K562 (cell line): ENCODE results near the gene PRDM11. TPM values are rescaled to one million over a fixed set of nuclear protein-coding genes. Genes with fewer than 3 reads are reported as not detected.

Experiments
- ATAC-seq: fragments of 200-7000 bp; cut with Tn5 transposase; 3 replicates; pipeline ENCODE4 v1.9.1; 2020; ENCODE audit warnings: moderate library complexity
- BruUV-seq: library from RNA; stranded (reverse); fragments of 400-500 nt; replicated peaks from 2 replicates; lab custom pipeline; 2021; lab: Mats Ljungman, UMichigan
- CTCF ChIA-PET: fragments of 300-600 bp; formaldehyde crosslinking; extraction: SDS; loops from one replicate; lab custom pipeline; 2021; ENCODE audit warnings: low intra/inter-chr PET ratio; lab: Yijun Ruan, JAX
- POLR2A ChIA-PET: fragments of 300-600, 350-650 bp; sonication (Branson Sonifier 250); formaldehyde crosslinking; extraction: SDS; loops from one replicate; lab custom pipeline; 2021; ENCODE audit warnings: antibody characterized with exemption, inconsistent platforms; lab: Yijun Ruan, JAX
- DNase-seq, 4 experiments: peaks; one replicate each; pipeline versions ENCODE4 v3.0.0 to v3.0.0-alpha.2; 2011 to 2018; ENCODE audit warnings: low spot score in 3 of 4, mixed read lengths in 3 of 4; ENCODE audit errors: extremely low read depth in 1 of 4
- FAIRE-seq: peaks from 2 replicates; lab custom pipeline; 2011; peaks lifted over from hg19 to GRCh38; lab: Jason Lieb, UNC
- H2AFZ ChIP-seq: 2 replicates; pipeline ENCODE4 v1.6.0; 2011; ENCODE audit warnings: low read depth, low read length, control low read depth, inconsistent platforms
- H3K27ac ChIP-seq: fragments of 200-600 bp; 3 replicates; pipeline ENCODE4 v1.8.0; 2011; ENCODE audit warnings: low read depth, mild to moderate bottlenecking, control low read depth, inconsistent platforms, low read length, moderate library complexity, mixed read lengths; ENCODE audit errors: extremely low read depth
- H3K27me3 ChIP-seq, 2 experiments: fragments of 300-600 bp in 1 of 2; 2 replicates in 1 of 2; 3 replicates in 1 of 2; pipeline versions ENCODE4 v1.6.0 to v1.8.0; 2011; ENCODE audit warnings: inconsistent platforms in 2 of 2, low read length in 2 of 2, mild to moderate bottlenecking in 1 of 2, mixed read lengths in 1 of 2, moderate library complexity in 1 of 2; ENCODE audit not compliant: control insufficient read depth in 2 of 2, insufficient read depth in 2 of 2
- H3K36me3 ChIP-seq: fragments of 300-600 bp; 3 replicates; pipeline ENCODE4 v1.8.0; 2011; ENCODE audit warnings: mild to moderate bottlenecking, low read length, inconsistent platforms; ENCODE audit not compliant: control insufficient read depth, insufficient read depth
- H3K4me1 ChIP-seq, 2 experiments: fragments of 200-600 bp in 1 of 2; replicated peaks in 1 of 2; 2 replicates in 1 of 2; 3 replicates in 1 of 2; pipeline versions ENCODE4 v1.5.1 to v1.8.0; 2011; ENCODE audit warnings: inconsistent platforms in 2 of 2, low read length in 2 of 2, mild to moderate bottlenecking in 1 of 2, mixed read lengths in 1 of 2, moderate library complexity in 1 of 2; ENCODE audit not compliant: control insufficient read depth in 2 of 2, insufficient read depth in 2 of 2
- H3K4me2 ChIP-seq: 2 replicates; pipeline ENCODE4 v1.6.1; 2011; ENCODE audit warnings: low read length, control low read depth, inconsistent platforms, mixed read lengths; ENCODE audit not compliant: insufficient read depth
- H3K4me3 ChIP-seq: fragments of 200-600 bp; sonication (generic), shearing (Covaris generic); 2 replicates; pipeline ENCODE4 v1.5.1; 2016; ENCODE audit warnings: control low read depth, inconsistent platforms
- H3K79me2 ChIP-seq: fragments of 200-600 bp; 3 replicates; pipeline ENCODE4 v1.8.0; 2011; ENCODE audit warnings: low read length, inconsistent platforms; ENCODE audit not compliant: control insufficient read depth, insufficient read depth
- H3K9ac ChIP-seq, 2 experiments: 2 replicates each; pipeline versions ENCODE4 v1.6.0 to v1.6.1; 2011; ENCODE audit warnings: low read depth in 2 of 2, low read length in 2 of 2, control low read depth in 1 of 2, inconsistent platforms in 1 of 2, mild to moderate bottlenecking in 1 of 2, mixed read lengths in 1 of 2; ENCODE audit not compliant: insufficient read depth in 1 of 2
- H3K9me1 ChIP-seq: one replicate; pipeline ENCODE4 v1.6.0; 2011; ENCODE audit warnings: inconsistent platforms, mild to moderate bottlenecking, low read length, moderate library complexity; ENCODE audit not compliant: control insufficient read depth, insufficient read depth
- H3K9me3 ChIP-seq: replicated peaks from 2 replicates; pipeline ENCODE4 v1.5.1; 2011; ENCODE audit warnings: low read depth, low read length, inconsistent platforms; ENCODE audit not compliant: control insufficient read depth, insufficient read depth
- H4K20me1 ChIP-seq: replicated peaks from 2 replicates; pipeline ENCODE4 v1.6.1; 2011; ENCODE audit warnings: low read length, inconsistent platforms, mixed read lengths; ENCODE audit not compliant: control insufficient read depth, insufficient read depth
- ELF4 ChIP-seq: fragments of 450-650 bp; formaldehyde crosslinking; IDR thresholded peaks from 2 replicates; pipeline ENCODE4 v1.4.0; 2022; ENCODE audit warnings: missing genetic modification characterization
- MTA3 ChIP-seq: fragments of 450-650 bp; formaldehyde crosslinking; IDR thresholded peaks from 2 replicates; pipeline ENCODE4 v1.6.1; 2017; ENCODE audit warnings: mild to moderate bottlenecking, borderline replicate concordance
- POLR2B ChIP-seq: fragments of 450-650 bp; IDR thresholded peaks from 2 replicates; pipeline ENCODE4 v1.6.1; 2018; ENCODE audit warnings: low read depth; ENCODE audit not compliant: partially characterized antibody
- SMAD4 ChIP-seq: fragments of 250-450 bp; sonication (Bioruptor Pico); conservative IDR thresholded peaks from 2 replicates; pipeline ENCODE4 v1.8.0; 2021; ENCODE audit warnings: inconsistent platforms, mild to moderate bottlenecking, moderate library complexity
- SP1 ChIP-seq: sonication (generic); formaldehyde crosslinking; IDR thresholded peaks from 2 replicates; pipeline ENCODE4 v1.8.1; 2022; ENCODE audit warnings: mild to moderate bottlenecking, missing genetic modification reagents
- SP2 ChIP-seq: IDR thresholded peaks from 2 replicates; pipeline ENCODE4 v1.6.1; 2011; ENCODE audit warnings: mild to moderate bottlenecking, low read depth, low read length, moderate library complexity; ENCODE audit not compliant: poor library complexity, severe bottlenecking; ENCODE audit errors: extremely low read depth
- STAG1 ChIP-seq: sonication (generic); formaldehyde crosslinking; IDR thresholded peaks from 2 replicates; pipeline ENCODE4 v1.5.0; 2020; ENCODE audit warnings: missing genetic modification reagents, borderline replicate concordance
- XRCC3 ChIP-seq: fragments of 450-650 bp; IDR thresholded peaks from 2 replicates; pipeline ENCODE4 v1.6.1; 2017; ENCODE audit warnings: mild to moderate bottlenecking, moderate library complexity
- ZFX ChIP-seq: sonication (generic); formaldehyde crosslinking; IDR thresholded peaks from 2 replicates; pipeline ENCODE4 v1.8.0; 2022; ENCODE audit warnings: mild to moderate bottlenecking, missing genetic modification reagents, moderate library complexity
- WGBS: fragments of 100-300 bp; shearing (Covaris generic); methylation state at CpG from one replicate; pipeline ENCODE4 v1.1.6; 2016; ENCODE audit warnings: low coverage, mixed read lengths; ENCODE audit not compliant: insufficient coverage; ENCODE audit errors: missing lambda C conversion rate; 5-methylcytosine and 5-hydroxymethylcytosine counted together
- in situ Hi-C: fragments of 300-500 bp; cut with MboI; formaldehyde crosslinking; loops from 4 replicates; pipeline ENCODE4 v1.15.0; 2018; ENCODE audit warnings: inconsistent platforms, mixed read lengths
- intact Hi-C: fragments of 100-400 bp; cut with micrococcal nuclease; formaldehyde crosslinking; loops from 2 replicates; pipeline ENCODE4 v1.14.2; 2022
- polyA plus RNA-seq, 8 experiments: library from polyadenylated mRNA; depleted of rRNA in 4 of 8; stranded (reverse) in 5 of 8; unstranded in 3 of 8; fragments of >200 nt; fragmentation: Nextera tagmentation in 2 of 8; fragmentation: Illumina TruSeq in 1 of 8; extraction: Ambion mirVana in 2 of 8; extraction: Trizol in 1 of 8; gene quantifications; 2 replicates each; pipeline versions ENCODE4 v1.2.1 to v1.2.3, GENCODE V29; 2011 to 2014; ENCODE audit warnings: inconsistent platforms in 1 of 8, missing spikeins in 1 of 8
- total RNA-seq, 7 experiments: library from RNA; depleted of rRNA in 6 of 7; stranded (reverse); fragments of >200 nt in 6 of 7; fragmentation: Illumina TruSeq in 2 of 7; extraction: Trizol in 2 of 7; gene quantifications; 2 replicates each; pipeline versions ENCODE4 v1.2.1 to v1.2.3, GENCODE V29; 2011 to 2021; ENCODE audit warnings: low replicate concordance in 1 of 7

The PRDM11 gene
- total and polyA plus RNA-seq, 9 of the 15 experiments (the other 6 are each of a cell fraction or from before 2014, with no cell fraction given): 0.01 to 1.1 (median 0.29) TPM

DNA sequence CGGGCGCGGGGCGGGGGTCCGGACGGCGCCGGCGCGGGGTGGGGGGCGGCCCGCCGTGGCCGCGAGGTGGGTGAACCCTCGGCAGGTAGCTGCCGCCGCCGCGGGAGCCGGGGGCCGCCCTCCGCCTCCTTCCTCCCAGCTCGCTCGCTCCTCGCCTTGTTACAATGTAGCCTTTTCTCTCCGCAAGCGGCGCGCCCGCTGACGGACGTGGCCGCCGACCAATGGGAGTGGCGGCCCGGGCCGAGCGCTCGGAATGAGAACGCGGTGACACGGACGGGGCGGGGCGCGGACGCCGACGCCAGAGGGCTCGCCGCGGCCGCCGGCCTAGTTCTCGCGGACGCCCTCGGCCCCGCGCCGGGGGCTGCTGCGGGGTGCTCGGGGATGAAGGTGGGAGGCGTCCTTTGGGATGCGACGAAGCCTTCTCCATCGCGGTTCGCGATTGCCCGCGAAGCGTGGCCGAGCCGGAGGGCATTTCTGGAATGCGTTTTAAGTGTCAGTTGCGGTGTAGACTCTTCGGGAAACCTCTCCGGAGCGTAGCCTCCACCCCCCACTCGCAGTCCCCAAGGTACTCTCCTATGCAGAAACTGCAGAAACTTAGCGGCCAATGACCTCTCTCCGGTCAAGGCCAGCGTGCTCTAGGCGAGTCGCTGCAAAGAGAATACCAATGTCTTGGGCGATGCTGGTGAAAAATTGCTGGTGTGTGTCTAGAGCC, 734 bp downstream of the PRDM11 start (continued):
- TF ChIP-seq SMAD4 (CRISPR knock-in tag) (peak; percentile 69), SP2 (peak; percentile 67), MTA3 (peak; percentile 55; the same call in 1 of the 2 replicates), ZFX (CRISPR knock-in tag) (peak; percentile 87)

DNA sequence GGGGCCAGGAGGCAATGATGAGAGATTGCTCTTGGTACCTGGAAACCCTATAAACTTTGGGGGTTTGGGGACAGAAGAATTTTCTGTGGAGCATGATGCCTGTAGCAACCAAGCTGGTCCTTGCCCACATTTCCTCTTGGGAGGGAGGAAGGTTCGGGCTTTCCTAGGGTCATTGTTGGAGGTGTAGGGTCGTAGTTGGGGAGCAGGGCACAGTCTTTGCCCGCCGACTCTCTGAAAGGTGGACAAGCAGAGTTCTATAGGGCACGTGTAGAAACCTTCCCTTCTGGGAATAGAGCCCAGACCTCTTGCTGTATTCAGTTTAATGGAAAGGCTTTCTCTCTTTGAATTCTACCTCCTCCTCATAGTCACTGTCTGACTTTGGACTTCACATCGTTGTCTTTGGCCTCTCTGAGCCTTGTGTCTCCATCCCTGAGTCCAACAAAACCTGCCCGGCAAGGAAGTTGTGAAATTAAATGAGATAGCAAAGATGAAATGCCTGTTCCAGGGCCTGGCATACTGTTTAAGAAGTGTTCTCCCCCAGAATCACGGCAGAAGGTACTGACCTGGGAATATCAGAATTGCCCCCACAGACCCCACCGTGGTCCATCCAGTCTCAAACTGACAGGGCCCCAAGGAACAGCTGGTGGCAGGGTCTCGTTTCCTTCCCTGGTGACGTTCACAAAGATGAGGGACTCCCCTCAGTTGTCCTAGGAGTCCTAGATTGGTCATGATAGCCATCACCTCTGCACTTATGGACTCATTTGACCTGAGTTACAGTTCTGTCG, 1.6 kb downstream of the PRDM11 start:
- intact Hi-C loops (no loop called here), in situ Hi-C loops (no loop called here)
- FAIRE-seq (no peak), DNase-seq (no peak), ATAC-seq (no peak)
- peaks cover 0 to 10% of the 10 kb centered on the region in 2 experiments; a peak in 3 of 5 replicates for H3K4me1 ChIP-seq
- H3K27ac ChIP-seq: no peak overlapping the region
- CTCF ChIA-PET: no interaction called here
- peak overlapping the region; percentile 77; the same call in 1 of the 2 replicates for H3K4me2 ChIP-seq
- H2AFZ ChIP-seq: peak overlapping the region; percentile 94
- H3K27me3 ChIP-seq: peaks cover 8 to 47% of the 10 kb centered on the region in 2 experiments; a peak in 3 of 5 replicates
- 27% methylated on average over 12 of the region's 12 CpGs for WGBS
- no peaks in the 10 kb centered on the region for H3K9me3 ChIP-seq
- no peak overlapping the region for H3K4me3 ChIP-seq
- H3K79me2 ChIP-seq: no peaks in the 10 kb centered on the region
- POLR2A ChIA-PET: no interaction called here
- no peaks in the 10 kb centered on the region for H3K9me1 ChIP-seq
- 0 out of 4 replicates have a peak overlapping the region, but pooled peaks of 1 of the 2 experiments have one; percentile 36 for H3K9ac ChIP-seq
- TSS peak; percentile 33 for BruUV-seq
- no peak for TF ChIP-seq XRCC3
- 0 out of 2 replicates have a peak, but pooled peaks have one; percentile 27 for TF ChIP-seq SP1 (CRISPR knock-in tag)
- no peak for TF ChIP-seq POLR2B
- TF ChIP-seq STAG1 (CRISPR knock-in tag): 0 out of 2 replicates have a peak, but pooled peaks have one; percentile 4
- TF ChIP-seq ELF4 (CRISPR knock-in tag): no peak
- H4K20me1 ChIP-seq: no peaks in the 10 kb centered on the region
- H3K36me3 ChIP-seq: no peaks in the 10 kb centered on the region
